Left lung (tissue), 10 donors: ENCODE results near the gene TRAP1. TPM values are rescaled to one million over a fixed set of nuclear protein-coding genes. Genes with fewer than 3 reads are reported as not detected.

ENCODE experiments used
- ATAC-seq: fragments of 200-7000 bp; cut with Tn5 transposase; one replicate; pipeline ENCODE4 v1.9.1; 2020; ENCODE audit warnings: moderate library complexity
- DNase-seq, 4 donors: peaks; one replicate each; pipeline ENCODE4 v3.0.0-alpha.2; 2013 to 2020
- H3K27ac ChIP-seq, 2 donors: fragments of 200-600 bp; sonication (generic) in 1 of 2; one replicate each; pipeline versions ENCODE4 v1.5.0 to v1.8.0; 2020 to 2021
- H3K27me3 ChIP-seq, 2 donors: fragments of 200-600 bp; sonication (generic) in 1 of 2; one replicate each; pipeline versions ENCODE4 v1.5.0 to v1.8.0; 2020 to 2021
- H3K36me3 ChIP-seq, 2 donors: fragments of 200-600 bp; sonication (generic) in 1 of 2; one replicate each; pipeline versions ENCODE4 v1.5.0 to v1.8.0; 2020 to 2021
- H3K4me1 ChIP-seq, 2 donors: fragments of 200-600 bp; one replicate each; pipeline ENCODE4 v1.8.0; 2021
- H3K4me3 ChIP-seq, 2 donors: fragments of 200-600 bp; sonication (generic) in 1 of 2; one replicate each; pipeline versions ENCODE4 v1.5.0 to v1.8.0; 2020 to 2021; ENCODE audit warnings: mild to moderate bottlenecking in 1 of 2
- H3K9me3 ChIP-seq, 2 donors: fragments of 200-600 bp; sonication (generic) in 1 of 2; one replicate each; pipeline versions ENCODE4 v1.5.0 to v1.8.0; 2020 to 2021
- CTCF ChIP-seq, 2 donors: fragments of 200-600 bp; sonication (generic) in 1 of 2; IDR thresholded peaks; one replicate each; pipeline versions ENCODE4 v1.5.0 to v1.8.0; 2021; ENCODE audit warnings: antibody characterized with exemption in 2 of 2
- intact Hi-C, 2 donors: fragments of 100-400 bp; cut with DNase I; formaldehyde crosslinking; loops; one replicate each; pipeline versions ENCODE4 v1.11.2 to v1.14.2; 2022
- polyA plus RNA-seq, 6 donors: library from polyadenylated mRNA; unstranded; fragments of 120-200 nt; gene quantifications; one replicate each; pipeline ENCODE4 v1.2.1, GENCODE V29; 2013; ENCODE audit not compliant: insufficient read length in 6 of 6
- total RNA-seq, 2 donors: library from RNA; stranded (reverse); fragmentation: NEBNext Ultra II Directional; extraction: Animal tissue kit (Norgen Biotek cat#: 25700); gene quantifications; one replicate each; pipeline ENCODE4 v1.2.1, GENCODE V29; 2021
- donor health status: DM: no; HTN: yes; CAD: no.
- donor health status: DM: no; HTN: no; CAD: no.

The TRAP1 gene
- total and polyA plus RNA-seq, 8 donors: 49.1 to 100 (median 82.7) TPM

DNA sequence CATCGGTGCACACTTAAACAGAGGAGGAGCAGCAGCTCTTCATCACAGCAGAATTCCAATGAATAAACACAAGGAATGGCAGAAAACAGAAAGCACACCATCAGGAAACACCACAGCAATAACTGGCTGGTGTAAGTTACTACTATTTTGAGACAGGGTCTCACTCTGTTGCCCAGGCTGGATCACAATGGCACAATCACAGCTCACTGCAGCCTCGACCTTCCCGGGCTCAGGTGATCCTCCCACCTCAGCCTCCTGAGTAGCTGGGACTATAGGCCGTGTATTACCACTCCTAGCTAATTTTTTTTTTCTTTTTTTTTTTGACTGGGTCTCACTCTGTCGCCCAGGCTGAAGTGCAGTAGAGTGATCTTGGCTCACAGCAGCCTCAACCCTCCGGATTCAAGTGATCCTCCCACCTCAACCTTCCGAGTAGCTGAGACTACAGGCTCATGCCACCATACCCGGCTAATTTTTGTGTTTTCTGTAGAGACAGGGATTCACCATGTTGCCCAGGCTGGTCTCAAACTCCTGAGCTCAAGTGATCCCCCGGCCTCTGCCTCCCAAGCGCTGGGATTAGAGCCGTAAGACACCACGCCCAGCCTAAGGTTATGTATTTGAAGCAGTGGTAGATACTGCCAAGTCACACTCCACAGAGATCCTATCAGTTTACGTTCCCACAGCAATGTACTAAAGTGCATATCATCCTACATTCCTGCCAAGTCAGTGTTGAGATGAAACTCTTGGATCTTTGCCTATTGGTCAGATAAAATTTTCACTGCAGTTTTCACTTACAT lies 20.7 kb downstream of the TRAP1 start:
- no peaks in the 10 kb centered on the region for H3K36me3 ChIP-seq
- DNase-seq (no peak), ATAC-seq (no peak)
- H3K4me3 ChIP-seq: no peak overlapping the region
- no peak overlapping the region for H3K27ac ChIP-seq
- intact Hi-C loops: loop anchor here in 1 of 2 donors (10.0 kb wide), 1 partner anchor 178 kb away; no protein-coding TSS in a partner anchor
- no peaks in the 10 kb centered on the region for H3K4me1 ChIP-seq
- TF ChIP-seq CTCF (IDR thresholded peaks at IDR 0.05): no peak
- no peaks in the 10 kb centered on the region for H3K27me3 ChIP-seq
- H3K9me3 ChIP-seq: no peaks in the 10 kb centered on the region

- Histone ChIP-seq H3K27ac (no peak overlapping the region), H3K4me3 (no peak overlapping the region), H3K36me3 (no peaks in the 10 kb centered on the region), H3K4me1 (peaks cover 4% of the 10 kb centered on the region in 2 donors), H3K27me3 (no peaks in the 10 kb centered on the region), H3K9me3 (no peaks in the 10 kb centered on the region)
- ATAC-seq (no peak), DNase-seq (no peak)
- no peak for TF ChIP-seq CTCF (IDR thresholded peaks at IDR 0.05)
- intact Hi-C loops: loop anchor here in 1 of 2 donors (10.0 kb wide), 1 partner anchor 179 kb away; no protein-coding TSS in a partner anchor
Measured at GRCh38 chr16:3695610-3696369, 21.5 kb downstream of the TRAP1 start.

DNA sequence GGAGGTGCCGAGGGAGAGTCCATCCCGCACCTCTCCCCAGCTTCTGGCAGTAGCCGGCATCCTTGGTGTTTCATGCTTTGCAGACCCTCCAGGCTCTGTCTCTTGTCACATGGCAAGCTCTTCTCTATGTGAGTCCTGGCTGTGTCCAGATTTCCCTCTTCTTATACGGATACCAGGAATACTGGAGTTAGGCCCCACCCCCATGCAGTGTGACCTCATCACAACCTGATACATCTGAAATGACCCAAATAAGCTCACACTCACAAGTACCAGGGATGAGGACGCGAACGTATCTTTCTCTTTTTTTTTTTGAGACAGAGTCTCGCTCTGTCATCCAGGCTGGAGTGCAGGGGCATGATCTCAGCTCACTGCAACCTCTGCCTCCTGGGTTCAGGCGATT lies 23.3 kb downstream of the TRAP1 start:
- Histone ChIP-seq H3K27ac (no peak overlapping the region), H3K27me3 (no peaks in the 10 kb centered on the region), H3K4me1 (peaks cover 7% of the 10 kb centered on the region in 2 donors), H3K4me3 (no peak overlapping the region), H3K36me3 (no peaks in the 10 kb centered on the region), H3K9me3 (no peaks in the 10 kb centered on the region)
- ATAC-seq (no peak), DNase-seq (no peak)
- TF ChIP-seq CTCF (IDR thresholded peaks at IDR 0.05): no peak
- intact Hi-C loops: loop anchor here in 1 of 2 donors (10.0 kb wide), 1 partner anchor 181 kb away; no protein-coding TSS in a partner anchor

DNA sequence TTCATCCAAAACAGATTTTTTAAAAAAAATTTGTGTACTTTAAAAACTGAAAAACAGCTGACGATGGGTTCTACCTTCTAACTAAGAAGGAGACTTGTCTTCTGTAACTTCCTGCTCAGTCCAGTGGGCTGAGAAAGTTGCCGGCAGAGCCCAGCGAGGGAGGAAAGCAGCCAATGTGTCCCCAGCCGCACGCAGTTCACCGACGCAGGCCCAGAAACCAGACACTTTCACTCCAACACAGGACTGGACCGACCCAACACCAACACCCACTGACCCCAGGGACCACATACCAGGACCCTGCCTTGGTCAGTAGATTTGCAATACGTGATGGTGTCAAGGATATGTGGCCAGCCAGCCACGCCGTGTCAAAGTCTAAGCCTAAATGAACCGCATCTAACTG lies 25.6 kb downstream of the TRAP1 start:
- peaks cover 0 to 22% of the 10 kb centered on the region in 2 donors for H3K36me3 ChIP-seq
- TF ChIP-seq CTCF (IDR thresholded peaks at IDR 0.05): no peak
- no peak for DNase-seq
- no peak overlapping the region for H3K4me3 ChIP-seq
- H3K27ac ChIP-seq: no peak overlapping the region
- no peaks in the 10 kb centered on the region for H3K9me3 ChIP-seq
- ATAC-seq: no peak
- peaks cover 7% of the 10 kb centered on the region in 2 donors for H3K4me1 ChIP-seq
- H3K27me3 ChIP-seq: no peaks in the 10 kb centered on the region
- intact Hi-C loops: loop anchor here in 1 of 2 donors (10.0 kb wide), 1 partner anchor 183 kb away; no protein-coding TSS in a partner anchor
